ENCODE results near the gene GRK6.

The GRK6 gene

GRCh38 chr5:177404641-177405179 lies 21.8 kb upstream of the GRK6 start:
- TF ChIP-seq CTCF (IDR thresholded peaks at IDR 0.05; ENCODE audit: low read depth, low read length, missing control alignments), result no peak
- peak overlapping the region; percentile 64 for H3K4me3 ChIP-seq (ENCODE audit: low read depth, low read length)
- DNase-seq (ENCODE audit: low read depth), result no peak

- no peak for DNase-seq (ENCODE audit: low read depth)
- no peak for TF ChIP-seq CTCF (IDR thresholded peaks at IDR 0.05; ENCODE audit: low read depth, low read length, missing control alignments)
- H3K4me3 ChIP-seq (ENCODE audit: low read depth, low read length), result no peak overlapping the region
Observed at GRCh38 chr5:177405312-177405711, 21.2 kb upstream of the GRK6 start.

- DNase-seq (ENCODE audit: low read depth), result no peak
- H3K4me3 ChIP-seq (ENCODE audit: low read depth, low read length), result no peak overlapping the region
- no peak for TF ChIP-seq CTCF (IDR thresholded peaks at IDR 0.05; ENCODE audit: low read depth, low read length, missing control alignments)
Observed at GRCh38 chr5:177405805-177406204, 20.7 kb upstream of the GRK6 start.

GRCh38 chr5:177409043-177409801 lies 17.3 kb upstream of the GRK6 start, which contains the start of gene F12:
F12 (minus strand) TSS chr5:177409564; CDS start chr5:177409527, 37 bp downstream.
- H3K4me3 ChIP-seq (ENCODE audit: low read depth, low read length), result no peak within 1 kb of the TSS
- TF ChIP-seq CTCF (IDR thresholded peaks at IDR 0.05; ENCODE audit: low read depth, low read length, missing control alignments), result no peak
- DNase-seq (ENCODE audit: low read depth), result no peak

GRCh38 chr5:177410575-177410974 lies 15.9 kb upstream of the GRK6 start:
- no peak for DNase-seq (ENCODE audit: low read depth)
- TF ChIP-seq CTCF (IDR thresholded peaks at IDR 0.05; ENCODE audit: low read depth, low read length, missing control alignments), result no peak
- H3K4me3 ChIP-seq (ENCODE audit: low read depth, low read length), result no peak overlapping the region

DNA sequence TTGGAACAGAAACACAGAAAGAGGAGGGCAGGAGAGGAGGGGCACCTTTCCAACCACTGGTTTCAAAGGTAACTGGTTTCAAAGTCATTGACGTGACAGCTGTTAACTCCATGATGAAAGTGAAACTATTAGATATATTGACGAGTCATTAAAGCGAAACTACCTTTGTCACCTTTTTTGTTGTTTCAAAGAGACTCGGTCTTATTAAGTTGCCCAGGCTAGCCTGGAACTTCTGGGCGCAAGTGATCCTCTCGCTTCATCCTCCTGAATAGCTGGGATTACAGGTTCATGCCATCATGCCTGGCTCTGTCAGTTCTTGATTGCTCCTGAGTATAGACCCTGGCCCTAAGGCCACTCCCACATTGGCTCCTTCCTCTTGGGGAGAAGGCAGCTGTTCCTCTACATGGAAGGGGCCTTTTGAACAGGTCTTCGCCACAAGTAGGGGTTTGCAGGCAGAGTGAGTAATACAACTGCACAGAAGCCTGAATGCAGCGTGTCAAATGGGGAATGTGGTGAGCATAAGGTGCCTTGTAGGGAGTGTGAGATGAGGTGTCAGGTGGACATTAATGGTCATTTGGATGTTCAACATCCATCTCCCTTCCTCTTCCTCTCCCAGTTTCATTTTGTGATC lies 13.8 kb upstream of the GRK6 start:
- DNase-seq (ENCODE audit: low read depth), result peak; percentile 68
- no peak for TF ChIP-seq CTCF (IDR thresholded peaks at IDR 0.05; ENCODE audit: low read depth, low read length, missing control alignments)
- H3K4me3 ChIP-seq (ENCODE audit: low read depth, low read length), result peak overlapping the region; percentile 4; the same call in 1 of the 2 replicates
